HS-27A (cell line): ENCODE measurements around the gene NELL1.

Experiments
- DNase-seq: peaks from one replicate; pipeline ENCODE4 v3.0.0-alpha.2; 2012; ENCODE audit warnings: low read depth, missing footprints

NELL1 gene

DNA sequence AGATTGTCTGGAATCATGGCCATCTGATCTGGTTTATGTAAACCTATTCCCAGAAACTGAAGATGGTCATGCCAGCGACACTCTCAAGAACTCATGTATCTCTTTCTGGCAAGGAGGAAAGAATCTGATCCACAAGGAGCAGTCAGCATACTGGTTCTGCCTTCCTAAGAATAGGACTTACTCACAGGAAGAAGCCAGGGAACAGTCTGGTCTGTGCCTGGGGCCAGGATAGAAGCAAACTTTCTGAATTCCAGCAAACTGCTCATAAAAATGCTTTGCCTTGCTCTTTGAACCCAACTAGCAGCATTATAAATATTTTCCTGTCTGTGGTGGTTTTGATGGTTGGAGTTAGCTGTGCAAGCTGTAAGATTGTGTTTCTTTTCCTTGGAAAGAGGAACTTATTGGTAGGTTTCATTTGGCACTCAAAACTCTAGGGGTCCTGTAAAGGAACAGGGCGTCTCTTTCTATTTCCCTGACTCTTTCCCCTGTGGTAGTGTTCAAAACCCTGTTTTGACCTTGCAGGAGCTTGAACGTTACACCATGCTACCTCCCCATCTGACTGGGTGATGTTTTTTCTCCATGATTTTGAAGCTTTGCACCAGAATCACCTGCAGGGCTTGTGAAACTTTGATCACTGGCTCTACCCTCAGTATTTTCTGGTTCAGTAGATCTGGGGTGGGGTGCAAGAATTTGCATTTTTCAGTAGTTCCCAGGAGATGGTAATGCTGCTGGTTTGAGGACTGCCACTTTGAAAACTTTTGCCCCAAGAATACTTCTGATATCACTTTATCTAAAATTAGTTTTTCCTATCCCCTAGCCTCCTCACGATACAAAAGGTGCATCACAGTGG lies 895.7 kb downstream of the NELL1 start:
- no peak for DNase-seq

DNA sequence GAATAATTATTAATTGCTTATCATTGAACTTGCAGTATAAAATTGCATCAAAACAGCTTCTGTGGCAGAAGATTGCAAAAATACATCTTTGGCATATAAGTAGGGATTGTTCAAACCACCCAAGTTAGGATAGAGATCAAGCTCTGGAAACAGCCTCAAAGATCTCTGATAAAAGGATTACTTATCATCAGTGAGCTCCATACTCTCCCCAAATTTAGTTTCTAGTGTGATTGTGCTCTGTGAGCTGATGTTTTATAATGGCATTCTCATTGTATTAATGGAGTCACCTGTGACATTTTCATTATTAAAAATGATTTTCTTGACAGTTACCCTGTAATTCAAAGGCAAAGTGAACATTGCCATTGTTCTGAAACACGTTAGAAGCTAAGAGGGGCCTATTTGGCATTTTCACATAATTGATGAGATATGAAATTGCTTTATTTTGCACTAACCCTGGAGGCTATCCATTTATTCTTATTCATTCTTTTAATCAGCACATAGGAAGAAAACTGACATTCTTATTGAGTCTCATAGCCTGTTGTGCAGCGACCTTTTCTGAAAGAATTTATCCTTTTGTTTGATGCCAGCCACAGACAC lies 897.2 kb downstream of the NELL1 start:
- no peak for DNase-seq

DNA sequence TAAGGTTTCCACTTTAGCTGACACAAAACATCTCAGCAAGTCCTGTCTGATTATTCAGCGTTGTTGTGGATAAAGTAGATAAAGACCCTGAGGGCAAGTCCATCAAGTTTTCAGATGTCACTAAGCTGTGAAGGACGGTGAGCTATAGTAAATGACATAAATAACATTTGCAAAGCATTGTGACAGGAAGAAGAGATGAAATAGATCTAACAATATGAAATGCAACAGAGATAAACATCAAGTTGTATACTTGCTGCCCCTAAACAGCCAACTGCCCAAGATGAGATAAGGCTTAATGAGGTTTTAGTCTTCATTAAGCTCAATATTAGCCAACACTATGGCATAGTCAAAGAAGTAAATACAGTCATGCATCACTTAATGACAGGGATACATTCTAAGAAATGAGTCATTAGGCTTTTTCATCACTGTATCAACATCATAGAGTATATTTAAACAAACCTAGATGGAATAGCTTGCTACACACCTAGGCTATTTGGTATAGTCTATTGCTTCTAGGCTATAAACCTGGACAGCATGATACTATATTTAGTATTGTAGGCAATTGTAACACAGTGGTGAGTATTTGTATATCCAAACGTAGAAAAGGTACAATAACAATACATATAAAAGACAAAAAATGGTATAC lies 898.4 kb downstream of the NELL1 start:
- DNase-seq = no peak

DNA sequence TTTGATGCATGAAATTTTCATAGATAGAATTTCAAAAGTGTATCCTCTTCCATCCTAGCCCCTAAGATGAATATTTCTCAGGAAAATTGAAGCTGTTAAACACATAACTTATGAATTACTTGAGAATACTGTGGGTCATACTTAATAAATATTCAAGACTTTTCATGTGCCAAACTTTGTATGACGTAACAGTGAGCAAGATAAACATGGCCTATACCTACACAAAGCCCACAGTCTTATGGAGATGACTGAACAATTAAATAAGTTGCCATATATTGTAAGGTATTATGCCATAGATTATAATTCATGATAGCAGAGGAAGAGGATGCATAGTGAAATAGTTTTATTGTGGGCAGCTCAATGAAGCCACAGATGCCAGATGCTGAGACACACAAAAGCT lies 902.8 kb downstream of the NELL1 start:
- DNase-seq = no peak

DNA sequence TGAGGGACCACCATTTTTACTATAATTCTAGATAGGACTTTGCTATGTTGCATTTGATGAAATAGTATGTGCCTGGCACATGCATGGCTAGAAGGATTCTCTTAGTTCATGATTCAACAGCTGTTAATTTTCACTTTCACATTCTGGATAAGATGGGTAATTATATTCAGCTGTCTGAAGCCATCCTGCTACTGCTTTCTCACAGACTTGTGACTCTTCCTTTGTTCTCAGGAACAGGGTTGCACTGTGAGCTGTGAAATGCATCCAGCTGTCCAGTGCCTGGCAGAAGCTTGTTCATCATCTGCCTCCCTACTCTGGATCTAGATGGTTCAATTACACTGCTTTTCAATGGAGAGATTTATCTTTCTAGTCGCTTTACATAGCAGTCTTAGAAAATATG lies 913.4 kb downstream of the NELL1 start:
- no peak for DNase-seq

DNA sequence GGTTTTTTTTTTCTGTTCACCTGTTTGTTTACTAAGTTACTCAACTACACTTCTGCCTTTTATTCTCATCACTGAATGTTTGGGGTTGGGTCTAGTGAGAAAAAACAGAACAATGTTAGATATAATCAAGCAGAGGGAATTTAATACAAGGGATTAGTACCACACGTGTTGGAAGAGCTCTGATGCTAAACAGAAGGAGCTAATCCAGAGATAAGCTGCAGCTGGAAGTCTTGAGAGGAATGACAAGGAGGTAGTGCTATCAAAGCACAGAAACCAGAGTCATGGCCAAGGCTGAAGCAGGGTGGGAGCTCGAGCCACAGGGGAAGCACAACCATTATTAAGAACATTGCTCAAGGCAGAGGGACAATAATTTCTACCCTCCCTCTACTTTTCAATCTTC lies 919.4 kb downstream of the NELL1 start:
- DNase-seq = no peak

DNA sequence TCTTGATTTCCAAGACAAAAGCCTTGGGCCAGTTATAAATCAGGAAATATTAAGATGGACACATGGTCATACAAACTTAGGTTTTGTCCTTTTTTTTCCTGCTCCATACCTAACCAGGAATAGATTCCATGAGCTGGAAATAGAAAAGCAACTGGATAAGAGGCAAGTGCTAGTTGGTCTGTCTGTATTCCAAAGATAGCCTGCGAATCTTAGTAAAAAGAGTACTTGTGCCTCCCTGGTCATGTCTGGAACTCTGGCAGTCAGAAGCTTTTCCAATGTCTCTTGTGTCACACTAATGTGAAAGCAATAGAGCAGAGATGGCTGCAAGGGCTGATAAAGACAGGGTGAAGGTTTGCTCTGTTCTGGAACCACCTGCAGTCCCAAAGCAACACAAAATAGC lies 933.3 kb downstream of the NELL1 start:
- no peak for DNase-seq

DNA sequence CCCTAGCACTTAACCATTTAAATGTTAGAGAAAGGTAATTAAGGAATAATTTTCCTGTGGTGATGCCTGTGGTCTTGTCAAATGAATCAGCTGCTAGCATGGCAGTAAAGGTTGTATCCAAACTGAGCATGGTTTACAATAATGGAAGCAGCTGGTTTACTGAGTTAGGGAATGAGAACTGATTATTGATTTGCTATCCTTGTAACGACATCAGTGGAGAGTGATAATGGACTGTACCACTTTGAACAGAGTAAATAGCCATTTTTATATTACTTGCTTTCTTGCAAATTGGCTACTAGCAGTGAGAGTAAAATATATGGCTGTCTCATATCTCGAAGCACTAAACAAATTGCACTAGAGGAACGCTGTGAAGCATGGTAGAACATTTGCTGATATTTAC lies 934.5 kb downstream of the NELL1 start:
- no peak for DNase-seq

DNA sequence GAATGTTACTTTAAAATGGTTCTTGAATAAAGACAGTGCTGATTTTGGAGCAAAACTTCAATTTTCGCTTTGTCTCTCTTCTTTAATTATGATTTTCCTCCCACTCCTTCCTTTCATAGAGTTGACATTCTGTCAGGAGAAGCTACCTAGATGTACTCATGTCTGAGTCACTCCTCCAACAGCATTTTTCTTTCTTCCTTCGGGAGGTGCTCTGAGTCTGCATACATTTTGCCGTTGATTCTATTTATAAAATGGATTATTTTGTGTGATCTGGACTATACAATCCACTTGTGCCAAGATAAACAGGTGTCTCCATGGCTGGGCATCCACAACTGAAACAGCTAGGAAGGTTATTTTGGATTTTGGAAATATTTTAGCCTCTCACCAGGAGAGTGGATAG lies 935.2 kb downstream of the NELL1 start:
- no peak for DNase-seq

DNA sequence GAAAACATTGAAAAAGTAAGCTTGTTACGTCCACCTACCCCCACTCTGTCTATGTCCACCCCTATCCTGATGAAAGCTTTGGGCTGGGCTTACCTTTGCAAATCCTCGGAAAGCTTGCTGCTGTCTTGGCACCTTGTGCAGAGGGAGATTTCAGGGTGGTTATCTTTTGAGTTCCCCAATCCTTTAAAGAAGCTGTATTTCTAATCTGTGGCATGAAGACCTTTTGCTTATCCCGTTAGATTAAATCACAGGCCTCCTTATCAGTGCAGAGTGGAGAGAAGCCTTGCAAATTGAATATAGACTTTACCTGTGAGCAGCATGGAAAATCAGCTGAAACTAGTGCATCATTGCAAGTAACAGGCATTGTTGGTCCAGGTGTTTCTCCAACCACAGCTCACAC lies 942.9 kb downstream of the NELL1 start:
- DNase-seq = no peak

DNA sequence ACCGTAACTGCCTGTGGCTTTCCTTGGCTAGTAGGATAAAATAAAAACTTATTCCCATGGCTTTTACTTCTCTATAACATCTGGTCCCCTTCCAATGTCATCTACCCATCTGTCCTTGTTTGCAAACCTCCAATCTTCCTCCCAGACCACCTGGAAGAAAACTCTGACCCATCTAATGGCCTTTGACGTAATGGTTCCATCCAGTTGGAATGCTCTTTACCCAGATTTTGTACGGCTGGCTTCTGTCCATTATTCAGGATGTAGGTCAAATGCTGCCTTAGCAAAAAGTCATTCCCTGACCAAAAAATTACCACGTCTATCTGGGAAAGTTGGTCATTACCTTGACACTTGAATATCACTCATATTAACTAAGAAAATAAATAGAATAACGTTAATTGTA lies 945.6 kb downstream of the NELL1 start:
- DNase-seq = no peak

DNA sequence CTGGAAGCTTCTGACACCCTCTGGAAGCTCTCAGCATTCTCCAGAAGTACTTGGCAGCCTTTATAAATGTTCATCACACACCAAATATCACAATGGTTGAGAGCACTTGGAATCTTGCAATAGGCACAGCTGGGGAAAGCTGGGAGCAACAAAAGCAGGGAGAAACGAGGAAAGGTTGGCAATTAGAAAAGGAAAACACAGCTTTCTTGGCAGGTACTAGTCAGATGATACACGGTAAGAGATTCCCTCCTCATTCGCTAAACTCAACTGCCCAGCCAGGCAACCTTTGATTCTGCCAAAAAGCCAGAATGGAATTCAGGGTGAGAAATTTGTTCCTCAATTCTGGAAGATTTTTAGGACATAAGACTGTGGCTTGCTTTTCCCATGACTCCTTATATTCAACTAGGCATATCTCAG lies 946.6 kb downstream of the NELL1 start:
- DNase-seq = no peak

DNA sequence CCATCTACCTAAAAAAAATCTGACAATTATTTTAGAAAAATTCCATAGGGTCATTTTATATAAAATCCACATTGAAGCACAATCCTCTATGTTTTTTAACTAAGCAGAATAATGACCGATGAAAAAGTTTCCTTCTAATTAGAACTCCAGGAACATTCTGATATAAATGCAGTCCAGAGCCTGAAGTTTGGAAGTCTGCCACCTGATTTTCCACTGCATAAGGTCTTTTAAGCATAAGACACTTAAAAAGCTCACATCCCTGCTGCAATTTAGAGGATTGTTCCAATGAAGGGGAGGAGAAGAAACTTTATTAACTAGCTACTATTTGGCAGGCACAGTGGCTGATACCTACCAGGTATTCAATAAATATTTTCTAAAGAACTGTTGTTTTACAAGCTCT lies 953.2 kb downstream of the NELL1 start:
- no peak for DNase-seq

DNA sequence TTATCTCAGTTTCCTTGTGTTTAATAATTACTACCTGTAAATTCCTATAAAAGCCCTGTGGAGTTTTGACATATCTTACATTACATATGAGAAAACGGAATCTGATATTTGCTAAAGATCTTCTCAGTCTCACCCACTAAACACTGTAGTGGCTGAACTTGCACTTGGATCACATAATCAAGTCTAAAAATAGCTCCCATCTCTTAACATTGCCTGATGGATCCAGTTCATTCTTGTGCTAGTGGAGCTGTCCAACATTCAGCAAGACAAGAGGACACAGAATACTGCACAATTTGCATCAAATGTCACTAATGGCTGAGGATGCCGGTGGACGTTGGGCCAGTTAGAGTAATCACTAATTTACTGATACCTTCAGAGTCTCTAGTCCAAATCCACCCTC lies 953.6 kb downstream of the NELL1 start:
- no peak for DNase-seq
